Lower leg skin (tissue), 3 donors: ENCODE results near the gene GRM7.

Experiments used
- CTCF ChIP-seq, 3 donors: fragments of 450-650 bp; IDR thresholded peaks; one replicate each; pipeline ENCODE4 v1.5.1; 2016; ENCODE audit warnings: antibody characterized with exemption in 3 of 3, mild to moderate bottlenecking in 3 of 3, moderate library complexity in 2 of 3
- POLR2A ChIP-seq, 2 donors: fragments of 450-650 bp; IDR thresholded peaks; one replicate each; pipeline ENCODE4 v1.6.1; 2016 to 2017; ENCODE audit warnings: antibody characterized with exemption in 2 of 2, mild to moderate bottlenecking in 1 of 2, moderate library complexity in 1 of 2

DNA sequence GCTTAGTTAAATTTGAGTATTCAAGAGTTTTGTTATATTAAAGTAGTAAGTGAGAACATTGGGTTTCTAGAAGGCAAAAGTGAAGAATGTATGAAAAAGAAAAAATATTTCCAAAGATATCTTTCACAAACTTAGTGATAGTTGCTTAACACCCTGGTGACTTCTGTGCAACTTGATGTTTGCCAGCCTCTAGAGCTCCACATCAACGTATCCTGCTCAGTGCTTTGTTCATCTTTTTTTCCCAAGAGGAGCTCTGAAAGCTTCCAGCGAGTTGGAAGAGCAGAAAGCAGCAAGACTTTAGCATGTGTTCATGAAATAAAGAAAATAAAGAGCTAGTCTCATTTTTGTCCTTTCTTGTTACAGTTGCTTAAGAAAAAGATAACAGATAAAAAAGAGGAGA is 225.5 kb downstream of the GRM7 start:
- no peak for TF ChIP-seq CTCF (IDR thresholded peaks at IDR 0.05)
- TF ChIP-seq POLR2A (IDR thresholded peaks at IDR 0.05): no peak
